ENCODE measurements around the gene N4BP2L1. TPM values are rescaled to one million over a fixed set of nuclear protein-coding genes. Genes with fewer than 3 reads are reported as not detected.
"Not testable (repeated sequence)": the region's sequence is repeated elsewhere in the genome, so short reads cannot be mapped to it uniquely, and the experiment has no call there.

N4BP2L1 gene
- total and polyA plus RNA-seq, 9 donors = 4.6 to 7.9 (median 6.4) TPM

- WGBS (ENCODE audit: insufficient coverage) = no CpG with 5 or more reads among the region's 2 CpGs
- DNase-seq = no peak
Measured at GRCh38 chr13:32370805-32371204, 57.1 kb downstream of the N4BP2L1 start.

GRCh38 chr13:32362574-32362973 is 65.4 kb downstream of the N4BP2L1 start:
- no peaks in the 10 kb centered on the region for H3K4me1 ChIP-seq (ENCODE audit: control insufficient read depth, insufficient read depth, low read length)
- H3K27ac ChIP-seq (ENCODE audit: low read length) = no peak overlapping the region
- no peak for DNase-seq
- no peak overlapping the region for H3K4me3 ChIP-seq (ENCODE audit: low read length)
- H3K27me3 ChIP-seq (ENCODE audit: control insufficient read depth, insufficient read depth, low read length) = no peaks in the 10 kb centered on the region
- no peaks in the 10 kb centered on the region for H3K9me3 ChIP-seq (replicated peaks; ENCODE audit: control insufficient read depth, low read depth, low read length)
- no peaks in the 10 kb centered on the region for H3K36me3 ChIP-seq (ENCODE audit: control insufficient read depth, insufficient read depth, low read length)
- WGBS (ENCODE audit: insufficient coverage) = no CpG with 5 or more reads among the region's 2 CpGs

More at GRCh38 chr13:32370805-32371204, 57.1 kb downstream of the N4BP2L1 start:
- no peaks in the 10 kb centered on the region for H3K9me3 ChIP-seq (replicated peaks; ENCODE audit: control insufficient read depth, low read depth, low read length)
- H3K27me3 ChIP-seq (ENCODE audit: control insufficient read depth, insufficient read depth, low read length) = no peaks in the 10 kb centered on the region
- no peaks in the 10 kb centered on the region for H3K4me1 ChIP-seq (ENCODE audit: control insufficient read depth, insufficient read depth, low read length)
- H3K27ac ChIP-seq (ENCODE audit: low read length) = no peak overlapping the region
- no peaks in the 10 kb centered on the region for H3K36me3 ChIP-seq (ENCODE audit: control insufficient read depth, insufficient read depth, low read length)
- no peak overlapping the region for H3K4me3 ChIP-seq (ENCODE audit: low read length)

- not testable (repeated sequence) for DNase-seq; H3K9me3 ChIP-seq (replicated peaks; ENCODE audit: control insufficient read depth, low read depth, low read length); H3K4me3 ChIP-seq (ENCODE audit: low read length); H3K4me1 ChIP-seq (ENCODE audit: control insufficient read depth, insufficient read depth, low read length); H3K27ac ChIP-seq (ENCODE audit: low read length); H3K36me3 ChIP-seq (ENCODE audit: control insufficient read depth, insufficient read depth, low read length); H3K27me3 ChIP-seq (ENCODE audit: control insufficient read depth, insufficient read depth, low read length)
- no CpG with 5 or more reads among the region's 8 CpGs for WGBS (ENCODE audit: insufficient coverage)
Measured at GRCh38 chr13:32355935-32356334, 72.0 kb downstream of the N4BP2L1 start.

- no peak overlapping the region for H3K27ac ChIP-seq (ENCODE audit: low read length)
- H3K9me3 ChIP-seq (replicated peaks; ENCODE audit: control insufficient read depth, low read depth, low read length) = no peaks in the 10 kb centered on the region
- H3K4me3 ChIP-seq (ENCODE audit: low read length) = no peak overlapping the region
- no peak for DNase-seq
- H3K4me1 ChIP-seq (ENCODE audit: control insufficient read depth, insufficient read depth, low read length) = no peaks in the 10 kb centered on the region
- WGBS (ENCODE audit: insufficient coverage) = 100% methylated on average over 1 of the region's 1 CpG
- peaks cover 5% of the 10 kb centered on the region for H3K36me3 ChIP-seq (ENCODE audit: control insufficient read depth, insufficient read depth, low read length)
- no peaks in the 10 kb centered on the region for H3K27me3 ChIP-seq (ENCODE audit: control insufficient read depth, insufficient read depth, low read length)
Measured at GRCh38 chr13:32354040-32354439, 73.9 kb downstream of the N4BP2L1 start.

- H3K27ac ChIP-seq (ENCODE audit: low read length); H3K9me3 ChIP-seq (replicated peaks; ENCODE audit: control insufficient read depth, low read depth, low read length); H3K4me1 ChIP-seq (ENCODE audit: control insufficient read depth, insufficient read depth, low read length); DNase-seq; H3K27me3 ChIP-seq (ENCODE audit: control insufficient read depth, insufficient read depth, low read length); H3K4me3 ChIP-seq (ENCODE audit: low read length); H3K36me3 ChIP-seq (ENCODE audit: control insufficient read depth, insufficient read depth, low read length): not testable (repeated sequence)
- 92% methylated on average over 14 of the region's 15 CpGs for WGBS (ENCODE audit: insufficient coverage)
Measured at GRCh38 chr13:32350839-32351441, 77.0 kb downstream of the N4BP2L1 start.

Other genes with a start within 250 kb of the N4BP2L1 start
- gene ZAR1L, start 112.8 kb downstream of the N4BP2L1 start, total RNA-seq = 0.04 TPM
- under 1 TPM in 2 of 8 donors, not detected in 6; 0.08 to 0.10 TPM for gene ZAR1L, start 112.8 kb downstream of the N4BP2L1 start, polyA plus RNA-seq (ENCODE audit: insufficient read depth in 1 of 8, insufficient read length in 8 of 8, low replicate concordance in 1 of 8)
- gene BRCA2, start 112.6 kb downstream of the N4BP2L1 start, total RNA-seq = 3.4 TPM
- gene BRCA2, start 112.6 kb downstream of the N4BP2L1 start, polyA plus RNA-seq (ENCODE audit: insufficient read depth in 1 of 8, insufficient read length in 8 of 8, low replicate concordance in 1 of 8) = 1 to 10 TPM; 3.0 to 4.4 (median 3.5) TPM
- 137 TPM for gene N4BP2L2, start 110.7 kb upstream of the N4BP2L1 start, total RNA-seq
- gene N4BP2L2, start 110.7 kb upstream of the N4BP2L1 start, polyA plus RNA-seq (ENCODE audit: insufficient read depth in 1 of 8, insufficient read length in 8 of 8, low replicate concordance in 1 of 8) = 100 to 1,000 TPM in 2 of 8 donors, 10 to 100 TPM in 6; 76.1 to 137 (median 82.3) TPM
- gene PDS5B, start 158.3 kb upstream of the N4BP2L1 start, total RNA-seq = 41.5 TPM
- 10 to 100 TPM; 30.4 to 52.7 (median 41.2) TPM for gene PDS5B, start 158.3 kb upstream of the N4BP2L1 start, polyA plus RNA-seq (ENCODE audit: insufficient read depth in 1 of 8, insufficient read length in 8 of 8, low replicate concordance in 1 of 8)